NCI-H1417 (cell line): ENCODE measurements around the gene PDGFRB.
A peak's percentile ranks its signal among the peaks of the same experiment; 100 is the strongest.

Experiments
- DNase-seq, 3 experiments: peaks; one replicate each; lab custom pipeline; 2025; lab: John Stamatoyannopoulos, UW

Gene PDGFRB

DNA sequence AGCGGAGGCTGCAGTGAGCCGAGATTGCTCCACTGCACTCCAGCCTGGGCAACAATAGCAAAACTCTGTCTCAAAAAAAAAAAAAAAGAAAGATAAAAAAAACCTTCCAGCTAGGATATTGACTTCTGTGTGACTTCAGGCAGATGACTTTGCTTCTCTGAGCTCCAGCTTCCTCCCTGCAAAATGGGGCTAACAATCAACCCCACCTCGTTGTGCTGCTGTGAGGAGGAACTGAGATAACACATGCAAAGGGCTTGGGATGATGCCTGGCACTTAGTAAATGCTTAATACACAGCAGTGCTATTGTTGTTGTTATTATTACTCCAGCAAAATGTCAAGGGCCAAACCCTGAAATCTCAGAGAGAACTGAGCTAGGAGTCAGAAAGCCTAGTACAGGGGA is 7.4 kb upstream of the PDGFRB start:
- no peak for DNase-seq

DNA sequence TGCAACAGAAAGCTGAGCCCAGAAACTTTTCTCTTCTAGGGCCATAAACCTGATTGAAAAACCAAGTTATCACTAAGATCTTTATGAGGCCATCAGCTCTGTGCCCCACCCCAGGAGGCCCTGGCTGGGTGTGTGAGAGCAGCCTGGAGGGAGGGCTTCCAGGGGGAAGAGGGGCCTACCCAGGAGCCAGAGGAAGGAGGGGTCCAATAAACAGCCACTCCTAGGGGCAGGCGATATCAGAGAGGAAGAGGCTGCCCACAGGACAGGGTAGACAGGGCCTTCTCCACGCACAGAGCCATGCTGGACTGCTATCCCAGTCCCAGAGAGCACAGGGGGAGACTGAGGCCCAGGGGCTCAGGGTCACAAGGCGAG is 6.5 kb upstream of the PDGFRB start:
- no peak for DNase-seq

DNA sequence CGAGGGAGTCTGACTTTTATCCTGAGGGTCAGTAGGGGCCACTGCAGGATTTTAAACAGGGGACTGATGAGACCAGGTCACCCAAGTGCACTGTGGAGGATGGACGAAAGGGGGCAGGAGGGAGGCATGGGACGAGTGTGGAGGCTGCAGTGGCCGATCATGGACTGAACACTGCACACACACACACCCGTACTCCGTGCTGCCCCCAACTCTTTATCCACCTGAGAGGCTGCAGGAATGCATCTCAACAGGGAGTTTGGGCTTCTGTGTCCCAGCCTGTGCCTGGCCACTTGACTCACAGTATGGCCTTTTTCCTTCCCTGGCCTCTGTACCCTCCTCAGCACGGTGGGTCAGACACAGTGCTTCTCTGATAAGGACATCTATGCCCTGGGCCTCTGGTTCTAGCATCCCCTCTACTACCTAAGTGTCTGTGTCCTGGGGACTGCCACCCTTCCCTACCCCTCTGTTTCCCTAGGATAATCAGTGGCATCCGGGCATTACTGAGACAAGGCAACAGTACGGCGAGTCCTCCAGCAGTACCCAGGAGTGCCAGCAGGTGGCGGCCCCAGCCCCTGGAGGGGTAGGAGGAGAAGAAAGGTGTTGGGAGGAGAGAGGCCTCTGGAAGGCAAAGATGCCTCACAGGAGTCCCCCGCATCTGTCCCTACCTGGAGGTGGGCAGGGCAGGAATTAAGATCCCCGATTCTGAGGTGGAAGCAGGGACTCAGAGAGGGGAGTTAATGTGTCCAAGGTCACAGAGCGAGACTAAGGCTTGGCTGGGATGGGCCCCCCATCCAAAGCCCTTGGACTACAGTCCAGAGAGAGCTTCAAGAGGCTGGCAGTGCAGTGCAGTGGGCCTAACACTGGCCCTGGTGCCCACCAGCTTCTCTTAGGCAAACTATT is 5.8 kb upstream of the PDGFRB start:
- peak; percentile 42 to 64 (median 49) for DNase-seq

GRCh38 chr5:150160448-150161081 is 4.9 kb upstream of the PDGFRB start:
- DNase-seq = no peak

- DNase-seq = no peak
These were observed 4.1 kb upstream of the PDGFRB start for GRCh38 chr5:150159741-150160179.

GRCh38 chr5:150159031-150159430 is 3.4 kb upstream of the PDGFRB start:
- no peak for DNase-seq

- DNase-seq = no peak
These were observed 2.7 kb upstream of the PDGFRB start for GRCh38 chr5:150158170-150158949.

GRCh38 chr5:150157168-150157567 is 1.5 kb upstream of the PDGFRB start:
- no peak for DNase-seq

DNA sequence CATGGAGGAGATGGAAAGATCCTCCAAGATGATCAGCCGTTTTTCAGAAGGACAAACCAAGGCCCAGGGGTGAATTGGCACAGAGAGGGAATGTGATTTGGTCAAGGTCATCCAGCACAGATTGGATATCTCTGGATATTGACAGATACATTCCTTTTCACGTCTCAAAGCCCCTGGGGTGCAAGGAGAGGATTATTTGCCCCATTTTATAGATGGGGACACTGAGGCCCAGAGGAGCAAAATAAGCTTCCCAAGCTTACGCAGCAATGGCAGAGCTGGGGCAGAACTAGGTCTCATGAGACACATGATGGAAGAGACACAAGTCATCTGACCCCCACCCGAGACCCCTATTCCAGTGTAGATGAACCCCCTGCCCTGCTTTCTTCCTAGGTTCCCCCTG is 895 bp upstream of the PDGFRB start:
- DNase-seq = no peak

DNA sequence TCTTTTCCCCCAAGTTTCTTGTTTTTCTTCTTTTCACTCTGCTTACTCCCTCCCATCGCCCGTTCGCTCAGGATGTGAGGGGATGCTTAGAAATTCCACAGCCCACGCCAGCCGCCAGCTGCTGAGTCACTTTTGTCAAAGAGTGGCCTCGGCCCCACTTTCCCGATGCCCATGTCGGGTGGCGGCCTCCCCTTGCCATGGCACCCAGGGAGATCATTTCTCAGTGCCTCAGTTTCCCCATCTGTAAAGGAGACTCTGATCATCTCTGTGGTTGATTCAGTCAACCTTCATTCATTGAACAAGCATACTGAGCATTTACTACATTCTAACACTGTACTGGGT is 353 bp upstream of the PDGFRB start:
- peak in 1 of 3 experiments; percentile 42 for DNase-seq

DNA sequence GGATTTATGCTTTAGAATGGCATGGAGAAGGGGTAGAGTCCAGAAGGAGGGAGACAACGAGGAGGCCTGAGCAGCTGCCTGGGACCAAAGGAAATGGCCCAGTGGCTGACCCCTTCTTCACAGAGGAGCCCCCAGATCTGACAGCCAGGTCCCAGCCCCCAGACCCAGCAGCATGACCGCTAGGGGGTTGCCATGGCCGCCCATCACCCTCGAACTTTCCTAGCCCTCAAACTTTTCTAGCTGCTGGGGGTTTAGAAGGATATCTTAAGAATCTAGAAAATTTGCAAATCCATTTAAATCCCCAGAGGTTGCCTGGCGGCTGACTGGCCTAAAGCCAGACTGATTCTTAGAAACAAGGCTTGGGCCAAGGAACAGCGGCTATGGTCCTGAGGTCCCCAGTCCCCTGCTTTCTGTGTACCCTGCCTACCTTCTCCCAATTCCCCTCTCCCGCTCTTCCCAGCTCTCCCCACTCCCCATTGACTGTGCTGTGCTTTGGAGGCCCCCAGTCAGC is 972 bp downstream of the PDGFRB start:
- DNase-seq = no peak

- DNase-seq = no peak
These were observed 1.6 kb downstream of the PDGFRB start for GRCh38 chr5:150153957-150154617.

DNA sequence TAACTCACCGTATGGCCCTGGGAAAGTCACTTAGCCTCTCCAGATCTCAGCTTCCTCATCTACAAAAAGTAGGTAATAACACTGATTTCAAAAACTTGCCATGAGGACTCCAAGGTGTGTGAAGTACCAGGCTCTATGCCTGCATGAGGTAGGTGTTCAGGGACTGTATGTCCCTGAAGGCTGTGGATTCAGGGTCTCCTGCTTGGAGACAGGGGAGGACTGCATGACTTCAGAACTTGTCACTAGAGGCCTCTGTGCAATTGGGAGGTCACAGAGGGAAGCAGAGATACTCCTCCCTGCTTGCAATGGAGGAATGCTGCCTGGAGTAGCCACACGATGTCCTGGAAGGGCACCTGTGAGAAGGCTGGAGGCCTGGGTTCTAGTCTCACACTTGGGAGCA is 2.2 kb downstream of the PDGFRB start:
- no peak for DNase-seq

DNA sequence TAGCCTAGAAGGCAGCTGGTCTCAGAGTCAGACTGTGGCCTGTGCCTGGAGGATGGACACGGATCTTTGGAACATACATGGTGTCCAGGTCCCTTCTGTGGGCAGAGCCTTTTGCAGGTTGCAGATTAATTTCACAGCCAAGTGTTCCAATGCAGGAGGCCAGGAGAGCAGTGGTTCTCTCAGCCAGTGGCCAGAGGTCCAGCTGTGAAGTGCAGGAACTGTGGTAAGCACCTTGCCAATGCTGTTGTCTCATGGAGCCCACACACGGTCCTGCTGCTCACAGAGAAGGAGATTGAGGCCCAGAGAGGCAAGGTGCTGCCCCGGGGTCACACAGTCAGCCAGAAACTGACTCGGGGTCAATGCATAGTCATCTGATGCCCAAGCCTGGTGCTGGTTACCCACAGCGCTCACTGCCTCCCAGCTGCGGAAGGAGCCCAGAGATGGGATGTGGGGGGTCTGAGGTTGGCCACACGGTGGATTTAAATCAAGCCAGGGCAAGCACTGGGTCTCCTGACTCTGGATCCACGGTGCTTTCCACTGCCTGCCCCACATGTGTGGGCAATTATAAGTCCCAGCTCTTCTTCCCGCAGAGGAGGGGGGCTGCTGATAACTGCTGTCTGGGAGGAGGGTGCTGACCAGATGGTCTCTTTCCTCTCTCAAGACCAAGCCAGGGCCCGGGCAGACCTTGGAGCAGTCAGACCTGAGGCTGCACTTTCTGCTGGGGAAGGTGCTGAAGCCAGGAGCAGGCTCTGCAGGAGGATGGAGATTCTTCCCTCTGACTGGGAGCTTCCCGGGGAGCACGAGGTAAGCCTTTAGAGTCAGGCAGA is 2.8 kb downstream of the PDGFRB start:
- DNase-seq = no peak

GRCh38 chr5:150149618-150150017 is 6.0 kb downstream of the PDGFRB start:
- DNase-seq = no peak

- no peak for DNase-seq
These were observed 7.3 kb downstream of the PDGFRB start for GRCh38 chr5:150148117-150148927.

GRCh38 chr5:150147670-150148069 is 8.0 kb downstream of the PDGFRB start:
- no peak for DNase-seq

DNA sequence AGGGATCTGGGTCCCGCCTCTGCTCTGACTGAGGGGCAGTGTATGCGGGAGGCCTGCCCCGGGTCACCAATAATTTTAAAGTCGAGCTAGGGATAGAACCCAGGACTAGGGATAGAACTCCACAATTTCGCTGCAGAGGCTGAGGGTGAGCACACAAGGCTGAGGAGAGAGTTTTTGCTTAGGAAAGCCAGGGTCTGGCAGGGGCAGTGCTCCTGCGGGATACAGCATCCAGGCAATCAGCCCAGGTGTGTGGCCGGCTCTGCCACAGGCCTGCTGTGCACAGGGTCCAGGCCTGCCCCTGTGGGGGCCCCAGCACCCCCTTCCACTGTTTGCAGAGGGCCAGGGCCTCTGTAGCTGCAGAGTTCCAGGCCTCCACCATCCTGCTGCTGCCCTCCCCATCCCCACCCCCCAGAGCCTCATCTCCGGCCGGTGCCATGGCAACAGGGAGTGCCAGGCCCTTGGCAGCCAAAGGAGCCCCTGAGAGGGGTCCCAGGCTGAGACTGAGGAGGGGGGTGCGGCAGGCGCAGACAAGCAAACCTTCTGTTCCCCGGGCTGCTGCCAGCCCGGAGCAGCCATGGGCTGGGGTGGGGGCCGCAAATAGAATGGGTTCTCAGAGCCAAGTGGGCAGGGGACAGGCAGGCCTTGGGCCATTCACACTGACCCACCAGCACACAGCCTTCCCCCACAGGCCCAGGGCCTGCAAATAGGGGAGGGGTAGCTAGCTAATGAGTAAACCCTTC is 8.6 kb downstream of the PDGFRB start:
- no peak for DNase-seq

GRCh38 chr5:150146235-150146634 is 9.4 kb downstream of the PDGFRB start:
- DNase-seq = no peak

DNA sequence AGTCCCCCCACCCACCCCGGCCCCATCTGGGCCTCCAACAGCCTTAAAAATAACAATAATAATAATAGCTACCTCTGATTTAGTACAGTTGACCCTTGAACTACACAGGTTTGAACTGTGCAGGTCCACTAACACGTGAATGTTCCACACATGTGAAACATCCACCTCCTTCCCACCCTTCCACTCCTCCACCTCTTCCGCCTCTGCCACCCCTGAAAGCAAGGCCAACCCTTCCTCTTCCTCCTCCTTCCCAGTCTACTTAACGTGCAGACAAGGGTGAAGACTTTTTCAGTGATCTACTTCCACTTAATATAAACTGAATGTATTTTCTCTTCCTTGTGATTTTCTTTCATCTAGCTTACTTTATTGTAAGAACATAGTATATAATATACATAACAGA is 10.8 kb downstream of the PDGFRB start:
- no peak for DNase-seq
